NCI-H2171 treated with DMSO at 0.1 percent for 48 hours (cell line): ENCODE data around the gene AGAP3.
A peak's percentile ranks its signal among the peaks of the same experiment; 100 is the strongest.

Source experiments
- DNase-seq: peaks from one replicate; lab custom pipeline; 2025; lab: John Stamatoyannopoulos, UW

Gene AGAP3

GRCh38 chr7:151088019-151088855 lies 2.0 kb downstream of the AGAP3 start:
- DNase-seq: peak; percentile 60

DNA sequence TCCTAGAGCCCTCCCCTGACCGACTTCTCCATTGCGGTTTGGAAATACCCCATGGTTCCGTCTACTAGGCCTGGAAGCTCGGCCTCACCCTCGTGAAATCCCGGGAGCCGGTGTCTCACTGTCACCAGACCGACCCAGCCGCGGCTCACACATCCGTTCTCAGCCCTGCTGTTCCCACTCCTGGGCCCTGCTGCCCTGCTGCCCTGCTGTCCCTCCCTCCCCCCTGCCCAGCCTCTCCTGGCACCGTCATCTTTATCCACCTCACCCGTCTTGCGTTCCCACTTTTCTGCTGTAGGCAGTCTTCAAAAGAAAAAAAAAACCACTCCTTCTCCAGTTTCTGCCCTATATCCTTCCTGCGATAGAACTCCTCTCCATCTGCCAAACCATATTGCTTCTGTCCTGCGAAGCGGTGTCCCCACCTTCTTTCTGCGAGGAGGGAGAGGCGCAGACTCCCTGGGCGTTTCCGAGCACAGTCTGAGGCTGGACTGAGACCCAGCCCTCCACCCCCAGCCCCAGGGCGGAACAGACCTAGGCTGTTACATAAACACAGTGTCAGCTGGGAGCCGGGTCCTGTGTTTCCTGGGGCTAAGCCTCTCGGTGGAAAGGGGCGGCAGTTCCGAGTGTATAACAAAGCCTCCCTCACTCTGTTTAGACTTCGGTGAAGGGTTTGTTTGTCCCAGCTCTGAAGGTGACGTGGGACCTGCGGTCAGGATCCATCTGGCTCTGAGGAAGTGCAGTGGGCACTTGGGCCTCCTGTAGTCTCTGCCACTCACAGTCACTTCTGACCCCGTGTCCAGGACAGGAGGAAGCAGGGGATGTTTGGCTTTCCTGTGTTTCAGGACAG lies 2.8 kb downstream of the AGAP3 start:
- DNase-seq: peak; percentile 96

GRCh38 chr7:151089893-151090730 lies 3.8 kb downstream of the AGAP3 start:
- peak; percentile 91 for DNase-seq

DNA sequence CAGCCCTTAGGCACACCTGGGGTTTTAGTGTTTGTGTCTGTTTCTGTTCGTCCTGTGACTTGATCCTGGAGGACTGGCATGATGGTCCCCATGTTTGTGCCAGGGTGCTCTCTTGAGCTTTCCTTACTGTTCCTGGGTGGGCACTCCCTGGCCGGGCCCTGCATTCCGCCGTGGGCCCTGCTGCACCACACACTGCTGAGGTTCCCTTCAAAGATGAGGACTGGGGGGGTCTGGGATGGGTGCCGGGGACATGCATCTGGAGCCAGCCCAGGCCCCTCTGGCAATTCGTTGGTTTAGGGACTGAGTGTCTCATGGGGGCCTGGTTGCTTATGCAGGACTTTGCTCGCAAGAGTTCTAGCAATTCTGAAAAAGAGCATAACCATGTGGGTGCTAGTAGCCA lies 4.7 kb downstream of the AGAP3 start:
- no peak for DNase-seq

DNA sequence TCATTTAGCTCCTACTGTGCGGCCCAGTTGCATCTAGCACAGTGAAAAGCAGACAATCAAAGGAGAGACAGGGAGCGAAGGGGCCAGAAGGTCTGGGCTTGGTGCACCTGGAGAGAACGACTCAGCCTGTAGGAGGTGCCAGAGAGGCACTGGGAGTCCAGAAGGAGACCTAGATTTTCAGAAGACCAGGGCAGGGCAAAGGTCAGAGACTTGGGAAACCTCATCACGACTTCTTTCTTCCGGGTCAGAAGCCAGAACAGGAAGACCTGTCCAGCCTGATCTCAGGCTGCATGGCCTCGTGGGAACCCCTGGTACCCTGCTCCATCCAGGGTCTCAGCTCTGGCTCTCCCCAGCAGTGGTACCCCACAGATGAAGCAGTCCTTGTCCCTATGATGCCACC lies 5.2 kb downstream of the AGAP3 start:
- DNase-seq: no peak

GRCh38 chr7:151091988-151092387 lies 5.7 kb downstream of the AGAP3 start:
- no peak for DNase-seq

GRCh38 chr7:151093748-151094147 lies 7.5 kb downstream of the AGAP3 start:
- DNase-seq: no peak

- DNase-seq: no peak
Measured at GRCh38 chr7:151094675-151095074, 8.4 kb downstream of the AGAP3 start.

DNA sequence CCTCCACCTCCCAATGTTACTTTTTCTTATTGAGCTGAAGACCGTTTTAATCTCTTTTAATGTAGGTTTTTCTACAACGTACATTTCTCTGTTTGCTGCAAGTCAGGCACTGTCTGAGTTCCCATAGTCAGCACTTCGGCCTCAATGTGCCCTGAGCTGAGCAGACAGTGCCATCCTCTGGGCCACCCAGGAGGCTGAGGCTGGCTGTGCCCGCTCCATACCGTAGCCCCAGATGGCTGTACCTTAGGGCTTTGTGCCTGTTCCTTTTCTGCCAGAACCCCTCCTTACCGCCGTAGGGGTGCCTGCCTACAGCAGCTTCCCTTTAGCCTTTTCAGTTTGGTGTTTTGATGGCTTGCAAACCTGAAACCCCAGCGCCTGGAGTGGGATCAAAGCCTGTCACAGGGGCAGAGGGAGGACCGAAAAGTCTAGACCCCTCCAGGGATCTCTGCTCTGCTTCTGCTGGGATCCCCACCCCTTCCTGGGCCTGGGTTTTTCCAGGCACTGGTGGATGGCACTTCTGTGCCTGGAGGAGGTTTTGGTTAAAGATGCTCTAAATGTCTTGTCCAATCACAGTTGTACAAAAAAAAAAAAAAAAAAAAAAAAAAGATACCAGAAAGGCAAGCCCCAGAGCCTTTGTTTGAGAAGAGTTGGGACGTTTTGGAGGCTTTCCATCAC lies 9.0 kb downstream of the AGAP3 start:
- no peak for DNase-seq

- DNase-seq: no peak
Measured at GRCh38 chr7:151095828-151096475, 9.7 kb downstream of the AGAP3 start.

GRCh38 chr7:151099486-151100211 lies 13.4 kb downstream of the AGAP3 start:
- no peak for DNase-seq

DNA sequence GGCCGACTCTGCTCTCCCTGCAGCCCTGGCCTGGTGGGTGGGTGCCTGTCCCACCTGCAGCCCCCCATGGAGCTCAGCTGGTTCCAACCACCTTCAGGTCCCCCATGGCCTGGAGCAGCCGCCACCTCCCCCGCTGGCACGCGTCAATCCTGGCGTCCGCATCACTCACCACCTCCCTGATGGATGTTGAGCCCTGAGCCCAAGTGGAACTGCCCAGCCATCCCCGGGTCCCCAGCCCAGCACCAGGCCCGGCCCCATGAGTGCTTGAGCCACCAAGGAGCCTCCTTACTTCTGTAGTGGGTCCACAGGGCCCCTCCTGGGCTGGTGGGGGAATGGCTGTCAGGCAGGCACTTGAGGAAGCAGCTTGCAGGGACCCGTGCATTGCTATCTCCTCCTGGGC lies 14.6 kb downstream of the AGAP3 start:
- DNase-seq: no peak

DNA sequence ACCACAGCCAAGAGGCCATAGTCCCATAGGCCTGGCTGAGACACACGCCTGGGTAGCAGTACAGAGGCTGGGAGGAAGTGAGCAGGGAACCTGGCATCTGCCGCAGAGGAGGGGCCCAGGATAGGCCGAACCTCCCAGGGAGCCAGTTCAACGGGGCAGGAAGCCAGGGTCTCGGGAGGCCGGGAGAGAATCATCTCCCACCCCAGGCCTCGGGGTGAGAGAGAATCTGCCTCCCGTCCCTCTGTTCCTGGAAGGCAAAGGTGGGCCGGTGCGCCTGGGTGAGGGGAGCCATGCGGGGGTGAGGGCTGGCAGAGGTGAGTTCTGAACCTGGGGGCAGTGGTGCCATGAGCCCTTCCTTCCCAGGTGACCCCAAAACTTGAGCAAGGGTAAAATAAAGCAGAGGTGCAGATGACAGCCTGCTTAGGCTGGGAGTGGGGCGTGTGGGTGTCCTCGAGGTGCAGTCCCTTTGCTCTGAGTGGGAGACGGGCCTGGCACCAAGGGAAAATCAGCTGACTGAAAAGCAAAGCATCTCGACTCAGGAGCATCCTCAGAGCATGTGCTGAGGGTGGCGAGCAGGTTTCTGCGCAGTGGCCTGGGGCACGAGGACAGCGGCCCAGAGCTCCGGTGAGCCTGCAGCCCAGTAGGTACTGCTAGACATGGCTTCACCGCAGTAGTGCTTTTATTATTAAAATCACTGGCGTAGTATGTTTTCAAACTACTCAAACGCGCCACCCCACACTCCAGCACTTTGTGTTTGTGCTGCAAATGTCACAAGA lies 15.5 kb downstream of the AGAP3 start:
- DNase-seq: no peak

- DNase-seq: no peak
Measured at GRCh38 chr7:151102991-151103390, 16.7 kb downstream of the AGAP3 start.

GRCh38 chr7:151103973-151104372 lies 17.7 kb downstream of the AGAP3 start:
- no peak for DNase-seq

GRCh38 chr7:151104411-151105235 lies 18.3 kb downstream of the AGAP3 start:
- DNase-seq: no peak

- DNase-seq: no peak
Measured at GRCh38 chr7:151107882-151108281, 21.6 kb downstream of the AGAP3 start.

DNA sequence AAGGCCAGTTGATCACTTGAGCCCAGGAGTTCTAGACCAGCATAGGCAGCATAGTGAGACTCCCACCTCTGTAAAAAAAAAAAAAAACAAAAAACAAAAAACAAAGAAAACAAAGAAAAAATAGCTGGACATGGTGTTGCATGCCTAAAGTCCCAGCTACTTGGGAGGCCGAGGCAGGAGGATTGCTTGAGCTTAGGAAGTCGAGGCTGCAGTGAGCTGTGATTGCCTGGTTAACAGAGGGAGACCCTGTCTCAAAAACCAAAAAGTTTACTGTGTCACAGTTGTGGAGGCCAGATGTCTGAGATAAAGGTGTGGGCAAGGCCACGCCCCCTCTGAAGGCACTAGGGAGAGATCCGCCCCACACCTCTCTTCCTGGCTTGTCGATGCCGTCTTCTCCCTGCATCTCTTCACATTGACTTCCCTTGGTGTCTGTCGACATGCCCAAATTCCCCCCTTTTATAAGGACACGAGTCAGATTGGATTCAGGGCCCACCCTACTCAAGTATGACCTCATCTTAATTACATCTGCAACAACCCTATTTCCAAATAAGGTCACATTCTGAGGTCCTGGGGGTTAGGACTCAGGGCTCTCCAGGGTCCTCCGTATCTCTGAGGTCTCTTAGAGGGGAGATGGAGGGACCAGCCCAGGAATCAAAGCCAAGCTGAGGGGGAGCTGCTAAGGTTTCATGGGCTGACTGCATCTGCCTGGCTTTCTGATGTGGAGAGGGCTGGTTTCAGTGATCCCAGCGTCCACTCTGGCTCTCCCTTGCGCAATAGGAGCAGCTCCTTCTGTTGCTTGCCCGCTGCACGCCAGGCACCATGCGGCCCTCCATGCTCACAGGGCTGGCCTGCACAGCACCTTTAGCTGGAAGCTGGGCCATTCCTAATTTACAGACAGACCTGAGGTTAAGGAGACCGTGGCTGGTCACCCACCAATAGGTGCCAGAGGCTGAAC lies 23.1 kb downstream of the AGAP3 start:
- DNase-seq: no peak
